PFSK-1 (cell line): ENCODE results near the gene PGBD5.

Source experiments
- POLR2AphosphoS5 ChIP-seq: IDR thresholded peaks from 2 replicates; pipeline ENCODE4 v1.6.1; 2012; ENCODE audit warnings: low read depth, mild to moderate bottlenecking, control low read depth, low read length, moderate library complexity
- TF ChIP-seq, protein P1 (sequence below), 2 experiments: IDR thresholded peaks; 2 replicates each; pipeline versions ENCODE4 v1.6.1 to v1.8.0; 2011 to 2012; ENCODE audit warnings: low read depth in 2 of 2, low read length in 2 of 2, control low read depth in 1 of 2, inconsistent platforms in 1 of 2, mild to moderate bottlenecking in 1 of 2, moderate library complexity in 1 of 2; ENCODE audit not compliant: insufficient read depth in 1 of 2

DNA sequence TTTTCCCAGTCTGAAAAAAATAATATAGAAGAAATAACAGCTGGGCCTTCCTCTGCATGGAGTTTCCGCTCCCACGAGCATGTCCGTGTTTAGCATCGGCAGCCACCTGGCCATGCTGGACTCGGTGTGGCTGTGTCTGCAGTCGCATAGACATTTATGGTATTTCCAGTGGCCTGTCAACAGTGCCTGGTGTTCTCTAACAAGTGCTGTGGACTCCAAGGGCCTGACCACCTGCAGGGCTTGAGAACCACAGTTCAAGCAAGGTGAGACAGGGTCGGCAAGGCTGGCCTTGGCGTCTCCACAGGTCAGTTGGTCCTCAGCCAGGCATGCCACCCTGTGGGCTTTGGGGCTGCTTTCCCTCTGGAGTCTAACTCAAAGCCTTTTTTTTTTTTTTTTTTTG is 124.8 kb downstream of the PGBD5 start:
- no peak for TF ChIP-seq POLR2AphosphoS5
- TF ChIP-seq, protein P1, sequence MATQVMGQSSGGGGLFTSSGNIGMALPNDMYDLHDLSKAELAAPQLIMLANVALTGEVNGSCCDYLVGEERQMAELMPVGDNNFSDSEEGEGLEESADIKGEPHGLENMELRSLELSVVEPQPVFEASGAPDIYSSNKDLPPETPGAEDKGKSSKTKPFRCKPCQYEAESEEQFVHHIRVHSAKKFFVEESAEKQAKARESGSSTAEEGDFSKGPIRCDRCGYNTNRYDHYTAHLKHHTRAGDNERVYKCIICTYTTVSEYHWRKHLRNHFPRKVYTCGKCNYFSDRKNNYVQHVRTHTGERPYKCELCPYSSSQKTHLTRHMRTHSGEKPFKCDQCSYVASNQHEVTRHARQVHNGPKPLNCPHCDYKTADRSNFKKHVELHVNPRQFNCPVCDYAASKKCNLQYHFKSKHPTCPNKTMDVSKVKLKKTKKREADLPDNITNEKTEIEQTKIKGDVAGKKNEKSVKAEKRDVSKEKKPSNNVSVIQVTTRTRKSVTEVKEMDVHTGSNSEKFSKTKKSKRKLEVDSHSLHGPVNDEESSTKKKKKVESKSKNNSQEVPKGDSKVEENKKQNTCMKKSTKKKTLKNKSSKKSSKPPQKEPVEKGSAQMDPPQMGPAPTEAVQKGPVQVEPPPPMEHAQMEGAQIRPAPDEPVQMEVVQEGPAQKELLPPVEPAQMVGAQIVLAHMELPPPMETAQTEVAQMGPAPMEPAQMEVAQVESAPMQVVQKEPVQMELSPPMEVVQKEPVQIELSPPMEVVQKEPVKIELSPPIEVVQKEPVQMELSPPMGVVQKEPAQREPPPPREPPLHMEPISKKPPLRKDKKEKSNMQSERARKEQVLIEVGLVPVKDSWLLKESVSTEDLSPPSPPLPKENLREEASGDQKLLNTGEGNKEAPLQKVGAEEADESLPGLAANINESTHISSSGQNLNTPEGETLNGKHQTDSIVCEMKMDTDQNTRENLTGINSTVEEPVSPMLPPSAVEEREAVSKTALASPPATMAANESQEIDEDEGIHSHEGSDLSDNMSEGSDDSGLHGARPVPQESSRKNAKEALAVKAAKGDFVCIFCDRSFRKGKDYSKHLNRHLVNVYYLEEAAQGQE (IDR thresholded peaks at IDR 0.05; ENCODE audit: insufficient read depth in 1 of 2, low read depth in 2 of 2, low read length in 2 of 2), result no peak
